K562 (cell line): ENCODE measurements around the gene ZNF451.

Source experiments
- ADNP ChIP-seq: fragments of 200-800 bp; sonication (Bioruptor generic); IDR thresholded peaks from 2 replicates; pipeline ENCODE4 v1.6.1; 2016; ENCODE audit warnings: missing genetic modification characterization, missing compliant biosample characterization
- BRCA1 ChIP-seq, 2 experiments: fragments of 450-650 bp in 1 of 2; sonication (generic) in 1 of 2; formaldehyde crosslinking in 1 of 2; IDR thresholded peaks; 2 replicates each; pipeline versions ENCODE4 v1.5.0 to v1.6.1; 2017 to 2020; ENCODE audit warnings: mild to moderate bottlenecking in 1 of 2, missing genetic modification reagents in 1 of 2
- CTCF ChIP-seq, 3 experiments: IDR thresholded peaks in 2 of 3; conservative IDR thresholded peaks in 1 of 3; 2 replicates each; pipeline ENCODE4 v1.5.1; 2011 to 2012; ENCODE audit warnings: low read length in 3 of 3, mild to moderate bottlenecking in 3 of 3, control low read depth in 2 of 3, improper control_type of control experiment in 1 of 3, inconsistent platforms in 1 of 3, low read depth in 1 of 3, mixed read lengths in 1 of 3, moderate library complexity in 1 of 3; ENCODE audit not compliant: insufficient read depth in 2 of 3
- ELK1 ChIP-seq: sonication (generic); formaldehyde crosslinking; IDR thresholded peaks from 2 replicates; pipeline ENCODE4 v1.8.1; 2022; ENCODE audit warnings: missing genetic modification reagents
- FOSL1 ChIP-seq: fragments of 200-800 bp; sonication (Bioruptor generic); conservative IDR thresholded peaks from 2 replicates; pipeline ENCODE4 v1.6.1; 2016; ENCODE audit warnings: missing genetic modification characterization, missing compliant biosample characterization
- POLR2AphosphoS5 ChIP-seq: IDR thresholded peaks from 2 replicates; pipeline ENCODE4 v1.6.1; 2011; ENCODE audit warnings: mild to moderate bottlenecking, low read depth, low read length, moderate library complexity; ENCODE audit not compliant: control insufficient read depth, insufficient read depth
- SLC30A9 ChIP-seq: fragments of 250-450 bp; sonication (Bioruptor Pico); IDR thresholded peaks from 2 replicates; pipeline ENCODE4 v1.8.0; 2022; ENCODE audit warnings: mild to moderate bottlenecking, moderate library complexity
- SREBF1 ChIP-seq: fragments of 150-350 bp; IDR thresholded peaks from 2 replicates; pipeline ENCODE4 v1.6.1; 2014; ENCODE audit warnings: antibody characterized with exemption, low read depth, low read length, borderline replicate concordance
- ZKSCAN1 ChIP-seq: fragments of 150-350 bp; IDR thresholded peaks from 2 replicates; pipeline ENCODE4 v1.6.1; 2016; ENCODE audit warnings: low read depth, low read length
- ZNF274 ChIP-seq: IDR thresholded peaks from 2 replicates; pipeline ENCODE4 v1.6.1; 2011; ENCODE audit warnings: low read depth, mild to moderate bottlenecking, low read length, moderate library complexity, borderline replicate concordance
- TF ChIP-seq, protein P1 (sequence below): fragments of 450-650 bp; IDR thresholded peaks from 2 replicates; pipeline ENCODE4 v1.6.1; 2016; ENCODE audit warnings: antibody characterized with exemption
- TF ChIP-seq, protein P2 (sequence below): fragments of 250-450 bp; sonication (Bioruptor Pico); IDR thresholded peaks from 2 replicates; pipeline ENCODE4 v1.9.0; 2021; ENCODE audit warnings: mild to moderate bottlenecking, inconsistent platforms

DNA sequence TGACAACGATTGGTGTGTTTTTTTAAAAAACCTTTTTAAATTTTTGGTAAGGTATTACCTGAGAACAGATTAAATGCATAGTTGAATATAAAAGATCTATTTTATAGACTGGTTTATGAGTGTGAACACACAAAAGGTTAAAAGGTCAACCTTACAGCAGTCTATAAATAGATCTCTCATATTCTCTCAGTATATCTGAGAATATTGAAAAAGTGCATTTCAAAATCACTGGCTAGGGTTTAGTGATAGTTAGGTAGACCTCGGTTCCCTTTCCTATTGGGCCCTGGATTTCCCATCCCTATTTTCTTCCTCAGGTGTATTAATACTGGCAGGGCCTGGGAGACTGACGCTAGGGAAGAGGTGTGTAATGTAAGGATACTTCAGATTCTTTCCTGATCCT is 723 bp upstream of the ZNF451 start:
- TF ChIP-seq CTCF (IDR thresholded peaks at IDR 0.05 in 2 of 3, conservative IDR thresholded peaks at IDR 0.05 in 1 of 3; ENCODE audit: insufficient read depth in 2 of 3, low read depth in 1 of 3, low read length in 3 of 3): no peak
- TF ChIP-seq SLC30A9: no peak
- no peak for TF ChIP-seq BRCA1 (IDR thresholded peaks at IDR 0.05)
- no peak for TF ChIP-seq BRCA1 (CRISPR knock-in tag; IDR thresholded peaks at IDR 0.05)
- TF ChIP-seq, protein P1, sequence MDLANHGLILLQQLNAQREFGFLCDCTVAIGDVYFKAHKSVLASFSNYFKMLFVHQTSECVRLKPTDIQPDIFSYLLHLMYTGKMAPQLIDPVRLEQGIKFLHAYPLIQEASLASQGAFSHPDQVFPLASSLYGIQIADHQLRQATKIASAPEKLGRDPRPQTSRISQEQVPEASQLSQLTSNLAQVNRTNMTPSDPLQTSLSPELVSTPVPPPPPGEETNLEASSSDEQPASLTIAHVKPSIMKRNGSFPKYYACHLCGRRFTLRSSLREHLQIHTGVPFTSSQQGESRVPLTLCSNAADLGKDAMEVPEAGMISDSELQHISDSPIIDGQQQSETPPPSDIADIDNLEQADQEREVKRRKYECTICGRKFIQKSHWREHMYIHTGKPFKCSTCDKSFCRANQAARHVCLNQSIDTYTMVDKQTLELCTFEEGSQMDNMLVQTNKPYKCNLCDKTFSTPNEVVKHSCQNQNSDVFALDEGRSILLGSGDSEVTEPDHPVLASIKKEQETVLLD: no peak
- no peak for TF ChIP-seq SREBF1
- TF ChIP-seq POLR2AphosphoS5: no peak
- no peak for TF ChIP-seq ADNP
- no peak for TF ChIP-seq ZNF274
- no peak for TF ChIP-seq ELK1 (CRISPR knock-in tag)
- TF ChIP-seq FOSL1 (tag): no peak
- TF ChIP-seq, protein P2, sequence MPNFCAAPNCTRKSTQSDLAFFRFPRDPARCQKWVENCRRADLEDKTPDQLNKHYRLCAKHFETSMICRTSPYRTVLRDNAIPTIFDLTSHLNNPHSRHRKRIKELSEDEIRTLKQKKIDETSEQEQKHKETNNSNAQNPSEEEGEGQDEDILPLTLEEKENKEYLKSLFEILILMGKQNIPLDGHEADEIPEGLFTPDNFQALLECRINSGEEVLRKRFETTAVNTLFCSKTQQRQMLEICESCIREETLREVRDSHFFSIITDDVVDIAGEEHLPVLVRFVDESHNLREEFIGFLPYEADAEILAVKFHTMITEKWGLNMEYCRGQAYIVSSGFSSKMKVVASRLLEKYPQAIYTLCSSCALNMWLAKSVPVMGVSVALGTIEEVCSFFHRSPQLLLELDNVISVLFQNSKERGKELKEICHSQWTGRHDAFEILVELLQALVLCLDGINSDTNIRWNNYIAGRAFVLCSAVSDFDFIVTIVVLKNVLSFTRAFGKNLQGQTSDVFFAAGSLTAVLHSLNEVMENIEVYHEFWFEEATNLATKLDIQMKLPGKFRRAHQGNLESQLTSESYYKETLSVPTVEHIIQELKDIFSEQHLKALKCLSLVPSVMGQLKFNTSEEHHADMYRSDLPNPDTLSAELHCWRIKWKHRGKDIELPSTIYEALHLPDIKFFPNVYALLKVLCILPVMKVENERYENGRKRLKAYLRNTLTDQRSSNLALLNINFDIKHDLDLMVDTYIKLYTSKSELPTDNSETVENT (CRISPR knock-in tag): no peak
- TF ChIP-seq ZKSCAN1: no peak
